Measurements from ENCODE around the gene COA8.

- TF ChIP-seq CTCF (IDR thresholded peaks at IDR 0.05) (no peak), POLR2A (IDR thresholded peaks at IDR 0.05) (no peak)
Measured at GRCh38 chr14:103543140-103543539, 19.6 kb upstream of the COA8 start.

Data from testis (tissue), 2 donors.